Small intestine (tissue), 7 donors: Measurements from ENCODE around the gene PCYT1B. TPM values are rescaled to one million over a fixed set of nuclear protein-coding genes. Genes with fewer than 3 reads are reported as not detected.
"Not testable (repeated sequence)": the region's sequence is repeated elsewhere in the genome, so short reads cannot be mapped to it uniquely, and the experiment has no call there.

ENCODE experiments used
- DNase-seq, 2 donors: peaks; one replicate each; pipeline versions ENCODE4 v3.0.0 to v3.0.0-alpha.2; 2013
- FAIRE-seq: peaks from 2 replicates; lab custom pipeline; 2012; peaks lifted over from hg19 to GRCh38; lab: Jason Lieb, UNC
- H3K27ac ChIP-seq, 3 donors: one replicate each; pipeline ENCODE4 v1.5.1; 2013; ENCODE audit warnings: low read length in 2 of 3, mild to moderate bottlenecking in 2 of 3, control low read depth in 1 of 3, inconsistent platforms in 1 of 3, low read depth in 1 of 3, moderate library complexity in 1 of 3
- H3K27me3 ChIP-seq, 3 donors: one replicate each; pipeline ENCODE4 v1.6.1; 2013; ENCODE audit warnings: low read length in 3 of 3, inconsistent platforms in 1 of 3; ENCODE audit not compliant: control insufficient read depth in 3 of 3, insufficient read depth in 3 of 3
- H3K36me3 ChIP-seq, 3 donors: one replicate each; pipeline ENCODE4 v1.6.1; 2013; ENCODE audit warnings: low read length in 3 of 3, inconsistent platforms in 1 of 3, low read depth in 1 of 3, mild to moderate bottlenecking in 1 of 3, moderate library complexity in 1 of 3; ENCODE audit not compliant: control insufficient read depth in 3 of 3, insufficient read depth in 2 of 3
- H3K4me1 ChIP-seq, 3 donors: one replicate each; pipeline ENCODE4 v1.6.1; 2013; ENCODE audit warnings: low read length in 2 of 3, inconsistent platforms in 1 of 3, low read depth in 1 of 3, mild to moderate bottlenecking in 1 of 3, moderate library complexity in 1 of 3; ENCODE audit not compliant: control insufficient read depth in 3 of 3, insufficient read depth in 2 of 3
- H3K4me3 ChIP-seq, 3 donors: one replicate each; pipeline ENCODE4 v1.5.1; 2013; ENCODE audit warnings: low read length in 3 of 3, control low read depth in 1 of 3, inconsistent platforms in 1 of 3, low read depth in 1 of 3, mild to moderate bottlenecking in 1 of 3, moderate library complexity in 1 of 3
- H3K9me3 ChIP-seq, 2 donors: one replicate each; pipeline ENCODE4 v1.6.1; 2013; ENCODE audit warnings: low read depth in 1 of 2, low read length in 1 of 2; ENCODE audit not compliant: control insufficient read depth in 2 of 2, insufficient read depth in 1 of 2
- WGBS, 3 donors: extraction: QIAGEN DNeasy Blood & Tissue Kit; methylation state at CpG; one replicate each; pipeline ENCODE4 v1.1.7; 2013; 5-methylcytosine and 5-hydroxymethylcytosine counted together
- polyA plus RNA-seq, 4 donors: library from polyadenylated mRNA; stranded (reverse) in 3 of 4; unstranded in 1 of 4; fragments of 200-250 nt in 3 of 4; fragments of 120-200 nt in 1 of 4; gene quantifications; one replicate each; pipeline versions ENCODE4 v1.2.1 to v1.2.3, GENCODE V29; 2013
- donor health status: healthy with polysubstance abuse.
- donor health status: control.
- donor health status: control.
- donor health status: Bipolar disorder and iron deficiency.
- donor health status: healthy.

The PCYT1B gene
- polyA plus RNA-seq, 4 donors, result 0.63 to 1.7 TPM; not detected in 2

DNA sequence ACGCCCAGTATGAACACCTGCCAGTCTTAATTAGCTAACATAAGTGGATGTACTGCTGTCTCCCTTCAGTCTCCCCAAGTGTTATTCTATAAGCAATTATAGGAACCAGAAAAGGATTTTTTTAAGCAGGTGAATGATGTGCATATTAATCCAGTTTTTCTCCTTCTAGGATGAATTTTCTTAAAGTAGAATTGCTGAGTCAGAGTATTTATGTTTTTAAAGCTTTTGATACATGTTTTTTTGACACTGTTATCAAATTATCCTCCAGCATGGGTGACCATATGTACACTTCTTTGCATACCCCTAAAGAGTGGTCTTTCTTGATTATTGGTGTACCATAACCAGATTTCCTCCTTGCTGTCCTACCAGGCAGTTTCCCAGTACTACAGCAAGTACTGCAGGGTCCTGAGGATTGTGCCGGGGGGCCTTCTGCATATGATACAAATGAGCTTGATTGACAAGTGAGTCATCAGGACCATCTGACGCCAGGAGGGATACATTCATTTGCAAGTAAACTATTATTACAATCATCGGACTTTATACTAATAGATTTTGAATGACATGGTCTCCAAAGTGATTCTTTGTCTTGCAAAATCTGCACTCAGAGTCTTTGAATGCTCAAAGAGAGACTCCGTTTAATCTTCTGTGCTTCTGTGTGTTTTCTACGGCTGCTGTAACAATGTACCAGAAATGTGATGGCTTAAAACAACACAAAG, 10.7 kb upstream of the PCYT1B start:
- Histone ChIP-seq H3K4me3 (no peak overlapping the region), H3K27me3 (no peaks in the 10 kb centered on the region), H3K27ac (no peak overlapping the region), H3K36me3 (no peaks in the 10 kb centered on the region), H3K4me1 (peaks cover 0 to 14% (median 4%) of the 10 kb centered on the region in 3 donors), H3K9me3 (no peaks in the 10 kb centered on the region)
- DNase-seq, result no peak
- no peak for FAIRE-seq
- WGBS, 3 donors, result 43 to 74% (median 53%) methylated on average over 6 of the region's 6 CpGs

DNA sequence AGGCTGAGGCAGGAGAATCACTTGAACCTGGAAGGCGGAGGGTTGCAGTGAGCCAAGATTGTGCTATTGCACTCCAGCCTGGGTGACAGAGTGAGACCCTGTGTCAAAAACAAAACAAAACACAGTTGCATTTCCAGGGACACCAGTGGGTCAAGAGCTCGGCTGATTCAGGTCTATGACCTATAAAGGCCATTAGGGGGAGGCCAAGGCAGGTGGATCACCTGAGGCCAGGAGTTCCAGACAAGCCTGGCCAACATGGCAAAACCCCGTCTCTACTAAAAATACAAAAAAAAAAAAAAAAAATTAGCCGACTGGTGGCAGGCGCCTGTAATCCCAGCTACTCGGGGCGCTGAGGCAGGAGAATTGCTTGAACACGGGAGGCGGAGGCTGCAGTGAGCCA, 8.5 kb upstream of the PCYT1B start:
- 66 to 86% (median 83%) methylated on average over 8 to 9 of the region's 9 CpGs for WGBS, 3 donors
- H3K27me3 ChIP-seq, FAIRE-seq, H3K4me1 ChIP-seq, H3K36me3 ChIP-seq, DNase-seq, H3K4me3 ChIP-seq, H3K9me3 ChIP-seq, H3K27ac ChIP-seq: not testable (repeated sequence)

DNA sequence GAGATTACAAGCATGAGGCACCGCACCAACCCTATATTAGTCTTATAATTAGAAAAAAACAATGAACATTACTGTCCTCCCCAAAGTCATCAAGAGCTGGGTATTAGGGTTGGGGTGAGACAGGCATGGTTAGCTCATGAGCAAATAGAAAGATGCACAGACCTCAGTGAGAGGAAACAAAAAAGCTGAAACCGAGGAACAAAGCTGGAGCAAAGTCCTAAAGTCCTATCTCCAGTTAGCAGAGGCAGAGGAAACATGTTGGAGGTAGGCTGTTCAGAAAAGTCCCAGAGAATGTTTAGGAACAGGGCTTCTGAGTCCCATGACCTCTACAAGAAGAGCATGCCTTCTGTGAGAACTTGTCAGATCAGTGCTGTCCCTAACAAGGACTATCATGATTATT, 4.6 kb upstream of the PCYT1B start:
- WGBS, 3 donors, result 58 to 74% (median 62%) methylated on average over 2 of the region's 2 CpGs
- Histone ChIP-seq H3K27me3 (no peaks in the 10 kb centered on the region), H3K36me3 (no peaks in the 10 kb centered on the region), H3K27ac (no peak overlapping the region), H3K4me3 (no peak overlapping the region), H3K9me3 (no peaks in the 10 kb centered on the region), H3K4me1 (no peaks in the 10 kb centered on the region)
- no peak for FAIRE-seq
- no peak for DNase-seq

DNA sequence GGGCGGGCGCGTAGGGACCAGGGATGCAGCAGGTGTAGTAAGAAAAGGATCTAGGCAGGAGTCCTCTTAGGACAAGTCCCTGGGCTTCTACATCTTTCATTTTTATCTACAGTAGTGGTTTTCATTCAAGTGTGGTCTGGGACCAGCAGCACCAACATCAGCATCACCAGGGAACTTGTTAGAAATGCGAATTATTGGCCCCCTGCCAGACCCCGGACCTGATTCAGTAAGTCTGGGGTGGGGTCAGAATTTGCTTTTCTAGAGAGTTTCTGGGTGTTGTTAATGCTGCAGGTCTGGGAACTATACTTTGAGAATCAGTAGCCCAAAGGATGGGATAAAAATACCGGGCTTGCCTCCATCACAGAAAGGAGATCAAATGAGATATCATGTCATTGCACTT, 1.3 kb upstream of the PCYT1B start:
- H3K4me1 ChIP-seq, result no peaks in the 10 kb centered on the region
- no peaks in the 10 kb centered on the region for H3K36me3 ChIP-seq
- no peaks in the 10 kb centered on the region for H3K9me3 ChIP-seq
- WGBS, 3 donors, result 77 to 83% (median 77%) methylated on average over 6 of the region's 6 CpGs
- DNase-seq, result no peak
- H3K27me3 ChIP-seq, result peaks cover 0 to 2% (median 0%) of the 10 kb centered on the region in 3 donors
- no peak for FAIRE-seq
- H3K4me3 ChIP-seq, result no peak overlapping the region
- no peak overlapping the region for H3K27ac ChIP-seq

DNA sequence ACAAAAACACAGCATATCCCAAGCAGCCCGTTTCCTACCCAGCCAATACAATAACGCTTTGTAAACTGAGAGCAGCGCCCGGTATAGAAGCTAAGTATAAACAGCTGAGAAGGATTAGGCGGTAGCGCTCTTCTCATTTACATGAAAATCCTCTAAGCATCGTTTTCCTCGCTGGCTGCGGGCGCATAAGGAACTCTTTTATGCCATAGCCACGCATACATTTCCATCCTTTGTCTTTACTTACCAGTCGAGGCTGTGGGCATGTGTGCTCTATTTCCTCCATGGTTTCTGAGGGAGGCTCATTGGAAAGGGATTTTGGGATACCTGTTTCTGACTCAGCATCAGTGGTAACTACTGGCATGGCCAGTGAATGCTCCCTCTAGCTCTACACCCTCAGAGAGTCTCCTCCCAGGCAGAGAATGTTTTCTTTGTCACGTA, 383 bp downstream of the PCYT1B start:
- H3K4me3 ChIP-seq, result peak overlapping the region in 1 of 3 donors; percentile 30
- no peak for DNase-seq

DNA sequence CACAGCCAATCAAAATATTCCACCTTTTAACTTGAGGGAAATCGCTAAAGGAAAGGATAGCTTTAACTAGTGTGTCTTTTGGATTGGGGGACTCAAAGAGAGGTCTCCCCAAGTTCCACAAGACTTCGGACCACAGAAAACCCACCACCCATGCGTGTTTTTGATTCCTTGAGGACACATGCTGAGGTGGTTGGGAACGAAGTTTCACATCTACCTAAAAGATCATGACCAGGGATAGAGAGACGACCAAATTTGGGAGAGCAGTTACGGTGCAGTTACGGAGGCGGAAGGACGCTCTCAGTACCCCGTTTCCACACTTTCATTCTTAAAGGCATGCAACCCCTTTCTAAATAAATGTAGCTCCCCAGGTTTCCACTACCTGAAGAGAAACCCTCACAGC, 1.1 kb downstream of the PCYT1B start:
- no peaks in the 10 kb centered on the region for H3K36me3 ChIP-seq
- H3K4me1 ChIP-seq, result no peaks in the 10 kb centered on the region
- no peak for DNase-seq
- FAIRE-seq, result no peak
- peak overlapping the region in 1 of 3 donors; percentile 30 for H3K4me3 ChIP-seq
- H3K27ac ChIP-seq, result no peak overlapping the region
- H3K9me3 ChIP-seq, result no peaks in the 10 kb centered on the region
- peaks cover 0 to 2% (median 0%) of the 10 kb centered on the region in 3 donors for H3K27me3 ChIP-seq
- 33 to 73% (median 66%) methylated on average over 10 of the region's 10 CpGs for WGBS, 3 donors

More for the DNA sequence above, 383 bp downstream of the PCYT1B start:
- H3K27ac ChIP-seq, result peak overlapping the region in 1 of 3 donors; percentile 20
- no peaks in the 10 kb centered on the region for H3K4me1 ChIP-seq
- H3K27me3 ChIP-seq, result peaks cover 0 to 2% (median 0%) of the 10 kb centered on the region in 3 donors
- FAIRE-seq, result no peak
- 3 to 27% (median 23%) methylated on average over 13 of the region's 13 CpGs for WGBS, 3 donors
- no peaks in the 10 kb centered on the region for H3K9me3 ChIP-seq
- no peaks in the 10 kb centered on the region for H3K36me3 ChIP-seq

DNA sequence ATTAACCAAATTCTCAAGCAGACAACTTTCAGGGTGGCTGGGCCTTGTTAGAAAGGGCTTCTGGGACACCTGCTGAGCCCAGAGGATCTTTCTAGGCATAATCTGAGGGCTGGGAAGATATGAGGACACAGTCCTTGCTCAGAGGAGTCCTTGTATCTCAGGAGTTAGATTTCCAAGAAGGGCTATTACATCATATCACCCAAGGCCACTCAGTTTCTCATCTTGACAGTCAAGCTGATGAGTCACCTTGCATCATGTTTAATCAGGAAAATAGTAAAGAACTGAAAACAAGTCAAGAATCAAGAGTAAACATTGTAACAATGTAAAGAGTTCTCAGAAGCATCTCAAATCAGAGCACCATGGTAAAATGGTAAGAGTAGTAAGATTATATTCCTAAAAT, 4.0 kb downstream of the PCYT1B start:
- DNase-seq (no peak), FAIRE-seq (no peak)
- Histone ChIP-seq H3K27ac (no peak overlapping the region), H3K4me1 (no peaks in the 10 kb centered on the region), H3K9me3 (no peaks in the 10 kb centered on the region), H3K27me3 (peaks cover 0 to 2% (median 0%) of the 10 kb centered on the region in 3 donors), H3K4me3 (no peak overlapping the region), H3K36me3 (no peaks in the 10 kb centered on the region)

DNA sequence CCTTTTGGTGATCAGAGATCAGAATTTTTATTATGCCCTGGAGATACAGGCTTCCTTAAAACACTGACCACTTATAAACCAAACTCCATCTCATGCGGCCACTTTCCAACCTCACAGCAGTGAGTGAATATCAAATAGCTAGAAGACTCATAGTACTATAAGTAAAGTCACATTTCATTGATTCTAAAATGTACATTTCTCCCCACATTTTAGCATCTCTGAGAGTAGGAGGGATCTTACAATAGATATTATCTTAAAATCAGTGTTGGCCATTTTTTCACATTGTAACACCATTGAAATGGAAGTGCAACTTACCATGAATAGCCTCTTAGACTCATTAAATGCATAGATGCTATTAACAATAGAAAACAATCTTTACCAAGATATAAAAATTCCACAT, 17.4 kb downstream of the PCYT1B start:
- WGBS, 3 donors, result 67 to 93% (median 90%) methylated on average over 1 of the region's 1 CpG
- DNase-seq, result no peak
- FAIRE-seq, result no peak
- Histone ChIP-seq H3K27me3 (no peaks in the 10 kb centered on the region), H3K36me3 (no peaks in the 10 kb centered on the region), H3K4me1 (no peaks in the 10 kb centered on the region), H3K4me3 (no peak overlapping the region), H3K9me3 (no peaks in the 10 kb centered on the region), H3K27ac (no peak overlapping the region)

DNA sequence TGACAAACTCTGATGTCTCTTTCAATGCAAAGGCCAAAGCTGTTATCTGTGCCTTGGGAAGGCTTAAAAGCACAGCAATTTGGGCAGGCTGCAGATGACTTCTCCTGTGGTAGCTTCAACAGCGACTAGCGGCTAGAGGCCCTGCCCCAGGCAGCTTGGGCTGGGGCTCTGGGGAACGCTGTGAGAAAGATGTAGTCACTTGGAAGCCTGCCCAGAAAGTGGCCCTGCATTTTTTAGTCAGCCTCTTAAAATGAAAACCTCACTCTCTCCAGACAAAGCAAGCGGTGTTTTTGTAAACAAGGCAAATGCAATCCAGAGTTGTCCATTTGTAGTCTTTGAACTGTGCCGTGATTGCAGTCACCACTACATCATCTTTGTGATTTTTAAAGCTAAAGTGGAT, 27.5 kb downstream of the PCYT1B start:
- DNase-seq (peak in 1 of 2 donors; percentile 1), FAIRE-seq (no peak)
- no peak overlapping the region for H3K27ac ChIP-seq
- H3K4me1 ChIP-seq, result no peaks in the 10 kb centered on the region
- H3K4me3 ChIP-seq, result no peak overlapping the region
- WGBS, 3 donors, result 56 to 73% (median 57%) methylated on average over 5 of the region's 5 CpGs
- H3K36me3 ChIP-seq, result no peaks in the 10 kb centered on the region
- H3K27me3 ChIP-seq, result no peaks in the 10 kb centered on the region
- H3K9me3 ChIP-seq, result no peaks in the 10 kb centered on the region
